Progenitor cell of endocrine pancreas (in vitro differentiated cells): ENCODE measurements around the gene CARD8. TPM values are rescaled to one million over a fixed set of nuclear protein-coding genes. Genes with fewer than 3 reads are reported as not detected.

Source experiments
- DNase-seq: peaks from one replicate; pipeline ENCODE4 v3.0.0; 2021; ENCODE audit warnings: low spot score; ENCODE audit not compliant: unreplicated experiment
- H3K27ac Mint-ChIP-seq: 2 replicates; pipeline ENCODE4 v1.8.0; 2021; ENCODE audit warnings: mild to moderate bottlenecking, moderate library complexity, mixed read lengths
- H3K27me3 Mint-ChIP-seq: 2 replicates; pipeline ENCODE4 v1.8.0; 2021; ENCODE audit warnings: mixed read lengths
- H3K36me3 Mint-ChIP-seq: 2 replicates; pipeline ENCODE4 v1.8.0; 2022; ENCODE audit warnings: mixed read lengths; ENCODE audit not compliant: insufficient read depth
- H3K4me1 Mint-ChIP-seq: 2 replicates; pipeline ENCODE4 v1.8.0; 2021; ENCODE audit warnings: low read depth, mixed read lengths
- H3K4me3 Mint-ChIP-seq: 2 replicates; pipeline ENCODE4 v1.8.0; 2021; ENCODE audit warnings: low read depth, mild to moderate bottlenecking, moderate library complexity, mixed read lengths
- H3K9me3 Mint-ChIP-seq: 2 replicates; pipeline ENCODE4 v1.8.0; 2021; ENCODE audit warnings: low read depth, mixed read lengths
- CTCF ChIP-seq: fragments of 200-600 bp; sonication (generic); IDR thresholded peaks from one replicate; pipeline ENCODE4 v1.5.0; 2021; ENCODE audit warnings: antibody characterized with exemption, mild to moderate bottlenecking; ENCODE audit not compliant: unreplicated experiment
- total RNA-seq: library from RNA; stranded (reverse); gene quantifications from 2 replicates; pipeline ENCODE4 v1.2.1, GENCODE V29; 2021

CARD8 gene
- total RNA-seq, 1 donor from 2014 or later: 64.6 TPM

- Mint-ChIP-seq H3K4me3 (peak within 1 kb of the TSS; percentile 94), H3K4me1 (peaks cover 12% of the 10 kb centered on the region), H3K36me3 (peaks cover 12% of the 10 kb centered on the region), H3K9me3 (no peaks in the 10 kb centered on the region), H3K27me3 (no peaks in the 10 kb centered on the region), H3K27ac (peak within 1 kb of the TSS; percentile 98)
- TF ChIP-seq CTCF: peak; percentile 21
- peak; percentile 88 for DNase-seq
These were observed 85.5 kb downstream of the CARD8 start, which contains the start of the genes LIG1 and ZSWIM9 for GRCh38 chr19:48169939-48170803. Gene LIG1 (minus strand): TSS chr19:48170344. CDS start chr19:48165566, 4,778 bp downstream. Gene ZSWIM9 (plus strand): TSS chr19:48170680. CDS start chr19:48171803, 1,123 bp downstream.

GRCh38 chr19:48169578-48169938 is 86.2 kb downstream of the CARD8 start:
- peak overlapping the region; percentile 98 for H3K27ac Mint-ChIP-seq
- H3K4me3 Mint-ChIP-seq: peak overlapping the region; percentile 94
- no peaks in the 10 kb centered on the region for H3K27me3 Mint-ChIP-seq
- H3K4me1 Mint-ChIP-seq: peaks cover 12% of the 10 kb centered on the region
- DNase-seq: peak; percentile 82
- H3K36me3 Mint-ChIP-seq: peaks cover 8% of the 10 kb centered on the region
- peak; percentile 20 for TF ChIP-seq CTCF
- H3K9me3 Mint-ChIP-seq: no peaks in the 10 kb centered on the region

GRCh38 chr19:48168689-48169088 is 87.0 kb downstream of the CARD8 start:
- Mint-ChIP-seq H3K27me3 (no peaks in the 10 kb centered on the region), H3K27ac (no peak overlapping the region), H3K36me3 (peaks cover 7% of the 10 kb centered on the region), H3K9me3 (no peaks in the 10 kb centered on the region), H3K4me3 (peak overlapping the region; percentile 14), H3K4me1 (peaks cover 12% of the 10 kb centered on the region)
- no peak for TF ChIP-seq CTCF
- DNase-seq: no peak

- DNase-seq: no peak
- H3K4me3 Mint-ChIP-seq: no peak overlapping the region
- H3K4me1 Mint-ChIP-seq: no peaks in the 10 kb centered on the region
- H3K27ac Mint-ChIP-seq: no peak overlapping the region
- no peaks in the 10 kb centered on the region for H3K9me3 Mint-ChIP-seq
- no peaks in the 10 kb centered on the region for H3K27me3 Mint-ChIP-seq
- TF ChIP-seq CTCF: no peak
- H3K36me3 Mint-ChIP-seq: peaks cover 9% of the 10 kb centered on the region
These were observed 97.4 kb downstream of the CARD8 start for GRCh38 chr19:48158210-48158790.

Other genes starting within 250 kb of the CARD8 start
- not detected in 2 replicates for gene CABP5, start 211.8 kb downstream of the CARD8 start, total RNA-seq
- 0.26 and 0.93 TPM in 2 replicates for gene PLA2G4C, start 145.1 kb downstream of the CARD8 start, total RNA-seq
- 90.4 and 91.0 TPM in 2 replicates for gene LIG1, start 85.6 kb downstream of the CARD8 start, total RNA-seq
- gene ZSWIM9, start 85.2 kb downstream of the CARD8 start, total RNA-seq: 10.3 and 11.8 TPM in 2 replicates
- gene ZNF114, start 14.2 kb upstream of the CARD8 start, total RNA-seq: 7.4 and 7.9 TPM in 2 replicates
- 2.9 and 3.8 TPM in 2 replicates for gene EMP3, start 69.6 kb upstream of the CARD8 start, total RNA-seq
- 9.5 and 10.3 TPM in 2 replicates for gene TMEM143, start 108.0 kb upstream of the CARD8 start, total RNA-seq
- gene SYNGR4, start 108.5 kb upstream of the CARD8 start, total RNA-seq: not detected in 2 replicates
- 207 and 213 TPM in 2 replicates for gene KDELR1, start 135.6 kb upstream of the CARD8 start, total RNA-seq
- gene GRIN2D, start 137.8 kb upstream of the CARD8 start, total RNA-seq: 0.22 and 0.34 TPM in 2 replicates
- gene GRWD1, start 190.1 kb upstream of the CARD8 start, total RNA-seq: 35.7 and 35.9 TPM in 2 replicates
- gene KCNJ14, start 199.7 kb upstream of the CARD8 start, total RNA-seq: 2.0 TPM in 2 replicates
- gene CYTH2, start 213.5 kb upstream of the CARD8 start, total RNA-seq: 248 TPM in 2 replicates